Measurements from ENCODE around the gene ROCK2. TPM values are rescaled to one million over a fixed set of nuclear protein-coding genes. Genes with fewer than 3 reads are reported as not detected.
A peak's percentile ranks its signal among the peaks of the same experiment; 100 is the strongest.

Gene ROCK2
- total and polyA plus RNA-seq, 8 donors = 3.5 to 21.5 (median 12.1) TPM

- FAIRE-seq (no peak), DNase-seq (no peak), ATAC-seq (no peak)
- Histone ChIP-seq H3K4me1 (no peaks in the 10 kb centered on the region), H3K27me3 (no peaks in the 10 kb centered on the region), H3K9me3 (no peaks in the 10 kb centered on the region), H3K4me3 (no peak overlapping the region), H3K36me3 (no peaks in the 10 kb centered on the region), H3K27ac (no peak overlapping the region)
- WGBS, 2 donors = 85 to 87% methylated on average over 4 of the region's 4 CpGs
- TF ChIP-seq, protein P1, sequence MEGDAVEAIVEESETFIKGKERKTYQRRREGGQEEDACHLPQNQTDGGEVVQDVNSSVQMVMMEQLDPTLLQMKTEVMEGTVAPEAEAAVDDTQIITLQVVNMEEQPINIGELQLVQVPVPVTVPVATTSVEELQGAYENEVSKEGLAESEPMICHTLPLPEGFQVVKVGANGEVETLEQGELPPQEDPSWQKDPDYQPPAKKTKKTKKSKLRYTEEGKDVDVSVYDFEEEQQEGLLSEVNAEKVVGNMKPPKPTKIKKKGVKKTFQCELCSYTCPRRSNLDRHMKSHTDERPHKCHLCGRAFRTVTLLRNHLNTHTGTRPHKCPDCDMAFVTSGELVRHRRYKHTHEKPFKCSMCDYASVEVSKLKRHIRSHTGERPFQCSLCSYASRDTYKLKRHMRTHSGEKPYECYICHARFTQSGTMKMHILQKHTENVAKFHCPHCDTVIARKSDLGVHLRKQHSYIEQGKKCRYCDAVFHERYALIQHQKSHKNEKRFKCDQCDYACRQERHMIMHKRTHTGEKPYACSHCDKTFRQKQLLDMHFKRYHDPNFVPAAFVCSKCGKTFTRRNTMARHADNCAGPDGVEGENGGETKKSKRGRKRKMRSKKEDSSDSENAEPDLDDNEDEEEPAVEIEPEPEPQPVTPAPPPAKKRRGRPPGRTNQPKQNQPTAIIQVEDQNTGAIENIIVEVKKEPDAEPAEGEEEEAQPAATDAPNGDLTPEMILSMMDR (IDR thresholded peaks at IDR 0.05) = no peak
- intact Hi-C loops (cut with DNase I) = no loop called here
These were observed 164.5 kb downstream of the ROCK2 start for GRCh38 chr2:11179899-11180298.

GRCh38 chr2:11179196-11179595 lies 165.2 kb downstream of the ROCK2 start:
- Histone ChIP-seq H3K27me3 (no peaks in the 10 kb centered on the region), H3K4me3 (no peak overlapping the region), H3K4me1 (no peaks in the 10 kb centered on the region), H3K9me3 (no peaks in the 10 kb centered on the region), H3K27ac (no peak overlapping the region), H3K36me3 (no peaks in the 10 kb centered on the region)
- WGBS, 2 donors = 74 to 76% methylated on average over 4 of the region's 4 CpGs
- DNase-seq (no peak), FAIRE-seq (no peak), ATAC-seq (no peak)
- TF ChIP-seq, protein P1 (IDR thresholded peaks at IDR 0.05) = no peak
- intact Hi-C loops (cut with DNase I) = no loop called here

DNA sequence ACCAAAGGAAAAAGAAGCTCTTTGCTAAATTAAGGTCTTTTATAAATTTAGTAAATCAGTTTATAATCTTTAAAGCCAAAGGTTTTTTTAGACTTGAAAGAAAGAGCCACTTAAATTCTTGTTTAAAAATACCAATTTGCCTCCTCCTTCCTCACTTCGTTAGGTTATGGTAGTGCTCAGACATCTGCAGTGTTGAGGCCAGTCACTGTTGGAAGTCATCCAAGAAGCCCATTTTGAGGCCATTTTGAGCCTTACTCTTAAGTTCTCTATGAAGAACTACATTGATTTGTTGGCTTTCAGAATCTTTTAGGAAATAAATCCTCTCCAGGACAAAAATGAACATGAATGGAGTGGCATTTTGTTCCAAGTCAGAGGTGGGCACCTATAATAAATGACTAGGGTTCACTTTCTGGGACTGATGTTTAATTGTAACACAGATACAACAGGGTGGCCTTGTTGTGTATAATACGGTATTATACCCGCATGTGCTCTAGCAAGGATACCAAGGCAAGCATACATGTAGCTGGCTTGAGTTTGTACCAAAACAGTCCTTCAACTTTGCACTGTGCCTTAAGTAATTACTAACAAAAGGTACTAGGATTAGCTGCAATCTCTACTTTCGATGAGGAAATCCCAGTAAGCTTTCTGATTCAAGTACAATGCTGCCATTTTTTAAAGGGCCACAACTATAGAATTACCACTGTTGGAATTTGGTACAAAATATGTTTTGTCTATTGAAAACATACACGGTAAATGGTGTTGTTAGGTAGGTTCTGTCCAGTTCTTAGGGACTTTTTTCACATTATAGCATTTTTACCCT lies 166.4 kb downstream of the ROCK2 start:
- WGBS, 2 donors = 59 to 68% methylated on average over 5 of the region's 5 CpGs
- no peak for FAIRE-seq

DNA sequence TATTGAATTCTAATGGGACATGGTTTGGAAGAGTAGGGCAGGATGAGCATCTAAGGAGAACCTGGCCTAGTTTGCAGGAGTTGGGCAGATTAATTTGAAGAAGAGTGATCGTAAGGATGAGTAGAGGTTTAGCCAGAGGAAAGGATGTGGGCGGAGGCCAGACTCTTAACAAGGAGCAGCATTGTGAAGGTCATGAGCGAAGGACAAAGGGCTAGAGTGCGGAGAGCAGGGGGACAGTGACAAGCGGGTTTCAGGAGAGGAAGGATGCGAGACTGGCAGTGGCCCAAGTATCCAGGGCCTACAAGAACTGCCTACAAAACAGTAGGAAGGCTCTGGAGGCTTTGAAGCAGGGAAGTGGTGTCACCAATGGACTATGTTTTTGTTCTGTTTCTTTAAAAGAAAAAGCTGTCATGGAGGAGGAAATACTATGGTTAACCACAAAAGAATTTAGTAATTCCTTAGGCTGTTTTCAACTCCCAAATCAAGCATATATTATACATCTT lies 169.1 kb downstream of the ROCK2 start:
- TF ChIP-seq, protein P1 (IDR thresholded peaks at IDR 0.05) = no peak
- DNase-seq = no peak
- H3K27ac ChIP-seq = no peak overlapping the region

More for the DNA sequence above, 166.4 kb downstream of the ROCK2 start:
- Histone ChIP-seq H3K36me3 (no peaks in the 10 kb centered on the region), H3K4me3 (no peak overlapping the region), H3K9me3 (no peaks in the 10 kb centered on the region), H3K4me1 (no peaks in the 10 kb centered on the region), H3K27ac (no peak overlapping the region), H3K27me3 (no peaks in the 10 kb centered on the region)
- ATAC-seq (no peak), DNase-seq (no peak)
- intact Hi-C loops (cut with DNase I) = no loop called here
- TF ChIP-seq, protein P1 (IDR thresholded peaks at IDR 0.05) = no peak

DNA sequence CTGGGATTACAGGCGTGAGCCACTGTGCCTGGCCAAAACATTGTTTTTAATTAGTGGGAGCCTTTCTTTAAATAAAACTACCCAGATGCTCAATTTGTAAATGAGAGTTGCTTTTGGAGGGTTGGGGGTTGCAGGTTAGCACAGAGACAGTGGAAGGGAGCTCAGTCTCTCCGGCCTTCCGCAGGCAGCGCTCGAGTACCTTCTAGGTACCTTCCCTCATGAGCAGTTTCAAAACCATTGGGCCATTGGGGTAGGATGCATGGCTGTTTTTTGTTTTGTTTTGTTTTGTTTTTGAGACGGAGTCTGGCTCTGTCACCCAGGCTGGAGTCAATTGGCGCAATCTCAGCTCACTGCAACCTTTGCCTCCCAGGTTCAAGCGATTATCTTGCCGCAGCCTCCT lies 170.2 kb downstream of the ROCK2 start:
- no peak for ATAC-seq
- intact Hi-C loops (cut with DNase I) = no loop called here
- 97% methylated on average over 9 of the region's 9 CpGs for WGBS, 2 donors
- Histone ChIP-seq H3K27me3 (no peaks in the 10 kb centered on the region), H3K4me3 (no peak overlapping the region), H3K9me3 (no peaks in the 10 kb centered on the region), H3K4me1 (peaks cover 0 to 6% (median 0%) of the 10 kb centered on the region in 3 donors), H3K27ac (no peak overlapping the region), H3K36me3 (no peaks in the 10 kb centered on the region)
- no peak for FAIRE-seq
- no peak for DNase-seq
- TF ChIP-seq, protein P1 (IDR thresholded peaks at IDR 0.05) = no peak

More for the DNA sequence above, 169.1 kb downstream of the ROCK2 start:
- H3K9me3 ChIP-seq = no peaks in the 10 kb centered on the region
- peak in 1 of 4 donors; percentile 57 for ATAC-seq
- H3K27me3 ChIP-seq = no peaks in the 10 kb centered on the region
- H3K4me3 ChIP-seq = no peak overlapping the region
- no peak for FAIRE-seq
- intact Hi-C loops (cut with DNase I) = no loop called here
- H3K36me3 ChIP-seq = no peaks in the 10 kb centered on the region
- no peaks in the 10 kb centered on the region for H3K4me1 ChIP-seq
- 86 to 89% methylated on average over 6 of the region's 6 CpGs for WGBS, 2 donors
